ENCODE results near the gene SKAP1. TPM values are rescaled to one million over a fixed set of nuclear protein-coding genes. Genes with fewer than 3 reads are reported as not detected.

The SKAP1 gene
- total and polyA plus RNA-seq, 2 experiments from 2014 or later, result 0.27 TPM; not detected in 1

- no peak overlapping the region for H3K27ac ChIP-seq (ENCODE audit: low read depth)
- H3K27me3 Mint-ChIP-seq (ENCODE audit: insufficient read depth, low read depth, poor library complexity), result peaks cover 24% of the 10 kb centered on the region
- no peaks in the 10 kb centered on the region for H3K36me3 Mint-ChIP-seq (ENCODE audit: low read depth)
- no peaks in the 10 kb centered on the region; the same call in 1 of the 3 replicates for H3K9me3 Mint-ChIP-seq
- H3K79me2 ChIP-seq (replicated peaks; ENCODE audit: insufficient read depth), result no peaks in the 10 kb centered on the region
- H4K20me1 ChIP-seq (replicated peaks; ENCODE audit: insufficient read depth), result no peaks in the 10 kb centered on the region
- no peak overlapping the region for H2AFZ ChIP-seq
- peaks cover 22% of the 10 kb centered on the region for H3K4me1 Mint-ChIP-seq
- no peaks in the 10 kb centered on the region for H3F3A ChIP-seq (replicated peaks; ENCODE audit: low read depth)
- TF ChIP-seq STAT1 (IDR thresholded peaks at IDR 0.05; ENCODE audit: unreplicated experiment) (no peak), CTCF (conservative IDR thresholded peaks at IDR 0.05; ENCODE audit: low read depth in 2 of 2) (no peak), CREB1 (CRISPR knock-in tag; IDR thresholded peaks at IDR 0.05; ENCODE audit: low read depth) (no peak), REST (IDR thresholded peaks at IDR 0.05; ENCODE audit: unreplicated experiment) (no peak), JUNB (IDR thresholded peaks at IDR 0.05; ENCODE audit: unreplicated experiment) (no peak), ETS1 (IDR thresholded peaks at IDR 0.05) (no peak), NANOG (IDR thresholded peaks at IDR 0.05; ENCODE audit: borderline replicate concordance) (no peak), ZNF462 (CRISPR knock-in tag; IDR thresholded peaks at IDR 0.05) (no peak), ZNF114 (CRISPR knock-in tag; IDR thresholded peaks at IDR 0.05) (no peak), POLR2AphosphoS5 (IDR thresholded peaks at IDR 0.05; ENCODE audit: low read depth) (no peak), EZH2 (IDR thresholded peaks at IDR 0.05; ENCODE audit: low read depth, unreplicated experiment) (no peak), EZH2phosphoT487 (IDR thresholded peaks at IDR 0.05; ENCODE audit: unreplicated experiment) (no peak), ZNF331 (CRISPR knock-in tag; IDR thresholded peaks at IDR 0.05; ENCODE audit: low read depth) (no peak)
- peaks cover 8% of the 10 kb centered on the region; the same call in 1 of the 2 replicates for H3K4me1 ChIP-seq (ENCODE audit: insufficient read depth)
- H3K4me3 ChIP-seq, result no peak overlapping the region
- H3K27ac Mint-ChIP-seq, result no peak overlapping the region
- H3K9me2 ChIP-seq (ENCODE audit: insufficient read depth), result no peaks in the 10 kb centered on the region
- DNase-seq (ENCODE audit: low spot score), result no peak
- no peaks in the 10 kb centered on the region for H3K36me3 ChIP-seq (ENCODE audit: insufficient read depth)
- no peak overlapping the region for H3K4me3 Mint-ChIP-seq
- H3K27me3 ChIP-seq (ENCODE audit: insufficient read depth), result peaks cover 44% of the 10 kb centered on the region
- ATAC-seq, result no peak
- no peak overlapping the region for H3K4me2 ChIP-seq
Measured at GRCh38 chr17:48427598-48427997, 2.4 kb downstream of the SKAP1 start.

Data from GM23338 (cell line).